ENCODE results near the gene HMOX1.

HMOX1 gene

GRCh38 chr22:35442471-35442870 is 61.6 kb downstream of the HMOX1 start:
- H3K27ac ChIP-seq, result no peak overlapping the region
- TF ChIP-seq, protein P1, sequence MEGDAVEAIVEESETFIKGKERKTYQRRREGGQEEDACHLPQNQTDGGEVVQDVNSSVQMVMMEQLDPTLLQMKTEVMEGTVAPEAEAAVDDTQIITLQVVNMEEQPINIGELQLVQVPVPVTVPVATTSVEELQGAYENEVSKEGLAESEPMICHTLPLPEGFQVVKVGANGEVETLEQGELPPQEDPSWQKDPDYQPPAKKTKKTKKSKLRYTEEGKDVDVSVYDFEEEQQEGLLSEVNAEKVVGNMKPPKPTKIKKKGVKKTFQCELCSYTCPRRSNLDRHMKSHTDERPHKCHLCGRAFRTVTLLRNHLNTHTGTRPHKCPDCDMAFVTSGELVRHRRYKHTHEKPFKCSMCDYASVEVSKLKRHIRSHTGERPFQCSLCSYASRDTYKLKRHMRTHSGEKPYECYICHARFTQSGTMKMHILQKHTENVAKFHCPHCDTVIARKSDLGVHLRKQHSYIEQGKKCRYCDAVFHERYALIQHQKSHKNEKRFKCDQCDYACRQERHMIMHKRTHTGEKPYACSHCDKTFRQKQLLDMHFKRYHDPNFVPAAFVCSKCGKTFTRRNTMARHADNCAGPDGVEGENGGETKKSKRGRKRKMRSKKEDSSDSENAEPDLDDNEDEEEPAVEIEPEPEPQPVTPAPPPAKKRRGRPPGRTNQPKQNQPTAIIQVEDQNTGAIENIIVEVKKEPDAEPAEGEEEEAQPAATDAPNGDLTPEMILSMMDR (IDR thresholded peaks at IDR 0.05; ENCODE audit: low read depth, low read length, missing control alignments), result no peak
- no peak overlapping the region for H3K4me3 ChIP-seq (ENCODE audit: low read depth, low read length)
- in situ Hi-C loops (cut with HindIII; ENCODE audit: low pct_ligation_motif_present, low sequenced_read_pairs), result loop anchor here (25.0 kb wide), 1 partner anchor 145 kb away; no protein-coding TSS in a partner anchor
- no peak for DNase-seq
- H3K27me3 ChIP-seq (replicated peaks), result no peaks in the 10 kb centered on the region
- no peaks in the 10 kb centered on the region for H3K36me3 ChIP-seq (replicated peaks)

DNA sequence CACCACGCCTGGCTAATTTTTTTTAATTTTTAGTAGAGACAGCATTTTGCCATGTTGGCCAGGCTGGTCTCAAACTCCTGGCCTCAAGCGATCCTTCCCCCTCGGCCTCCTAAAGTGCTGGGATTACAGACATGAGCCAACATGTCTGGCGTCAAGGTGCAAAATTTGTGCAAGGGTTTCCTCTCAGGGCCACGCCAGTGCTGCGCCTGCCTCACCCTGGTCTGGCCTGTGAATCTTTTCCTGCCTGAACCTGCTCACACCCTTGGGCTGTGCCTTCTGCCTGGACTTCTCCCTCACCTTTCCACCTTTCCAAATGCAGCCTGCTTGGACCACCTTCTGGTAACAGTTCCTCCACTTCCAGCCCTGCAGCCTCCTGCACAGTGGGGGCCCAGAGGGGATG is 62.4 kb downstream of the HMOX1 start:
- in situ Hi-C loops (cut with HindIII; ENCODE audit: low pct_ligation_motif_present, low sequenced_read_pairs), result loop anchor here (25.0 kb wide), 1 partner anchor 144 kb away; no protein-coding TSS in a partner anchor
- TF ChIP-seq, protein P1 (IDR thresholded peaks at IDR 0.05; ENCODE audit: low read depth, low read length, missing control alignments), result no peak
- H3K27ac ChIP-seq, result no peak overlapping the region
- no peak for DNase-seq
- no peaks in the 10 kb centered on the region for H3K36me3 ChIP-seq (replicated peaks)
- H3K4me3 ChIP-seq (ENCODE audit: low read depth, low read length), result no peak overlapping the region
- H3K27me3 ChIP-seq (replicated peaks), result no peaks in the 10 kb centered on the region

Measured in brain microvascular endothelial cell (primary cell).